DMS 273 treated with DMSO at 0.1 percent for 48 hours (cell line): Measurements from ENCODE around the gene MINDY2.

ENCODE experiments used
- DNase-seq: peaks from one replicate; lab custom pipeline; 2025; lab: John Stamatoyannopoulos, UW

Gene MINDY2

GRCh38 chr15:58886921-58887320 lies 115.8 kb downstream of the MINDY2 start:
- no peak for DNase-seq

GRCh38 chr15:58889363-58889762 lies 118.3 kb downstream of the MINDY2 start:
- no peak for DNase-seq

- no peak for DNase-seq
Observed at GRCh38 chr15:58898150-58898680, 127.1 kb downstream of the MINDY2 start.

GRCh38 chr15:58900631-58901030 lies 129.5 kb downstream of the MINDY2 start:
- no peak for DNase-seq

- no peak for DNase-seq
Observed at GRCh38 chr15:58908550-58909309, 137.6 kb downstream of the MINDY2 start.

GRCh38 chr15:58909616-58910015 lies 138.5 kb downstream of the MINDY2 start:
- DNase-seq = no peak

- no peak for DNase-seq
Observed at GRCh38 chr15:58910456-58910855, 139.4 kb downstream of the MINDY2 start.
